ENCODE results near the gene CROT. TPM values are rescaled to one million over a fixed set of nuclear protein-coding genes. Genes with fewer than 3 reads are reported as not detected.
"Not testable (repeated sequence)": the region's sequence is repeated elsewhere in the genome, so short reads cannot be mapped to it uniquely, and the experiment has no call there.

CROT gene
- total RNA-seq, 1 donor from 2014 or later = 53.4 TPM

DNA sequence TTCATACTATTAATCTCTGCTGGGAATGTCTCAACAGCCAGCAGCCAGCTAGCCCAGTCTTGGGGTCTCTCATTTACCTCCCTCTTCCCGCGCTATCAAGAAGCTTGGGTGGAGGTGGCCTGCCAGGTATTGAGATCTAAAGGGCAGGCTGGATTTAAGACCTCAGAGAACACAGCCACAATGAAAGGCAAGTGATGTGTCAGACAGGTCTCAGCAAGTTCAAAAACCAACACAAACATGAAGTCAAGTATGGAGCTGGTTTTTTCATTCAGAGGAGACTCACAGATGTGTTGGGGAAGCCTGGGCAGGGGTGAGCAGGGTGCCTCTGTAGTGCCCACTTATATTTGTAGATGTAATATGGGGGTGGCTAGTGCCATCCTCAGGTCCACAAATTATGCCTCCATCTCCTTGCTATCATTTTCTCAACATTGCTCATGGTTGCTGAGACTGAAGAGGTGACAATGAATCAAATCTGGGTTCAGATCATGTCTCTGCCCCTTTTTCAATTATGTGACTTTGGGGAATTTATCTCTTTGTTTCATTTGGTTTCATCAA, 27.7 kb upstream of the CROT start:
- H3K27me3 ChIP-seq = no peaks in the 10 kb centered on the region
- peaks cover 6% of the 10 kb centered on the region for H3K4me1 ChIP-seq
- H3F3A ChIP-seq (ENCODE audit: low read depth) = no peaks in the 10 kb centered on the region
- H3K4me1 Mint-ChIP-seq = peaks cover 4% of the 10 kb centered on the region
- DNase-seq (ENCODE audit: low spot score) = no peak
- no peak overlapping the region for H3K4me2 ChIP-seq
- H3K4me3 Mint-ChIP-seq = no peak overlapping the region
- no peak overlapping the region for H3K4me3 ChIP-seq
- no peaks in the 10 kb centered on the region for H4K20me1 ChIP-seq (ENCODE audit: low read depth)
- H3K9me3 ChIP-seq (ENCODE audit: low read depth) = no peaks in the 10 kb centered on the region
- no peak for TF ChIP-seq CTCF (IDR thresholded peaks at IDR 0.05)
- no peak overlapping the region for H3K27ac Mint-ChIP-seq
- no peak overlapping the region for H3K27ac ChIP-seq
- no peaks in the 10 kb centered on the region for H3K36me3 ChIP-seq
- H3K79me2 ChIP-seq (ENCODE audit: low read depth) = no peaks in the 10 kb centered on the region
- H3K27me3 Mint-ChIP-seq (ENCODE audit: insufficient read depth, low read depth) = peaks cover 4% of the 10 kb centered on the region
- H2AFZ ChIP-seq (replicated peaks) = no peak overlapping the region
- H3K9me3 Mint-ChIP-seq = peaks cover 21% of the 10 kb centered on the region
- peaks cover 5% of the 10 kb centered on the region for H3K36me3 Mint-ChIP-seq
- no peak overlapping the region for H3K9ac ChIP-seq

DNA sequence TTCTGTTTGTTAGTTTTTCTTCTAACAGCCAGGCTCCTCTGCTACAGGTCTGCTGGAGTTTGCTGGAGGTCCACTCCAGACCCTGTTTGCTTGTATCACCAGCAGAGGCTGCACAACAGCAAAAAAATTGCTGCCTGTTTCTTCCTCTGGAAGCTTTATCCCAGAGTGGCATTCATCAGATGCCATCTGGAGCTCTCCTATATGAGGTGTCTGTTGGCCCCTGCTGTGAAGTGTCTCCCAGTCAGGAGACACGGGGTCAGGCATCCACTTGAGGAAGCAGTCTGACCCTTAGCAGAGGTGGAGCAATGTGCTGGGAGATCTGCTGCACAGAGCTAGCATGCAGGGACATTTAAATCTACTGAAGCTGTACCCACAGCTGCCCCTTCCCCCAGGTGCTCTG, 26.7 kb upstream of the CROT start:
- H3K4me3 Mint-ChIP-seq = no peak overlapping the region
- H3K27ac ChIP-seq = no peak overlapping the region
- H3K4me2 ChIP-seq = no peak overlapping the region
- TF ChIP-seq CTCF (IDR thresholded peaks at IDR 0.05) (no peak), EZH2phosphoT487 (IDR thresholded peaks at IDR 0.05) (no peak), EZH2 (IDR thresholded peaks at IDR 0.05) (no peak)
- H3K9me3 ChIP-seq (ENCODE audit: low read depth) = no peaks in the 10 kb centered on the region
- H3K79me2 ChIP-seq (ENCODE audit: low read depth) = no peaks in the 10 kb centered on the region
- H4K20me1 ChIP-seq (ENCODE audit: low read depth) = no peaks in the 10 kb centered on the region
- DNase-seq (ENCODE audit: low spot score) = no peak
- peaks cover 4% of the 10 kb centered on the region for H3K4me1 Mint-ChIP-seq
- peaks cover 8% of the 10 kb centered on the region for H3K36me3 Mint-ChIP-seq
- no peaks in the 10 kb centered on the region for H3F3A ChIP-seq (ENCODE audit: low read depth)
- H3K27me3 ChIP-seq = no peaks in the 10 kb centered on the region
- no peak overlapping the region for H3K9ac ChIP-seq
- peaks cover 6% of the 10 kb centered on the region for H3K4me1 ChIP-seq
- peaks cover 4% of the 10 kb centered on the region for H3K27me3 Mint-ChIP-seq (ENCODE audit: insufficient read depth, low read depth)
- peaks cover 25% of the 10 kb centered on the region for H3K9me3 Mint-ChIP-seq
- no peak overlapping the region for H2AFZ ChIP-seq (replicated peaks)
- H3K36me3 ChIP-seq = no peaks in the 10 kb centered on the region
- H3K4me3 ChIP-seq = no peak overlapping the region
- H3K27ac Mint-ChIP-seq = no peak overlapping the region

- peaks cover 25% of the 10 kb centered on the region for H3K9me3 Mint-ChIP-seq
- H3K27me3 ChIP-seq; H4K20me1 ChIP-seq (ENCODE audit: low read depth); DNase-seq (ENCODE audit: low spot score); H3K4me1 ChIP-seq; H3K9me3 ChIP-seq (ENCODE audit: low read depth); H3K27ac Mint-ChIP-seq; H3F3A ChIP-seq (ENCODE audit: low read depth); H3K9ac ChIP-seq; H3K27ac ChIP-seq; H3K4me3 ChIP-seq; H3K27me3 Mint-ChIP-seq (ENCODE audit: insufficient read depth, low read depth); H3K36me3 ChIP-seq; H3K79me2 ChIP-seq (ENCODE audit: low read depth); H3K4me2 ChIP-seq; H3K4me1 Mint-ChIP-seq; H3K4me3 Mint-ChIP-seq; H3K36me3 Mint-ChIP-seq; H2AFZ ChIP-seq (replicated peaks): not testable (repeated sequence)
Measured at GRCh38 chr7:87319154-87319581, 26.3 kb upstream of the CROT start.

GRCh38 chr7:87322912-87323311, 22.6 kb upstream of the CROT start:
- H3K27me3 Mint-ChIP-seq (ENCODE audit: insufficient read depth, low read depth) = peaks cover 2% of the 10 kb centered on the region
- peaks cover 13% of the 10 kb centered on the region for H3K36me3 Mint-ChIP-seq
- H3K27ac Mint-ChIP-seq = no peak overlapping the region
- Histone ChIP-seq H3K9ac (no peak overlapping the region), H3K36me3 (peaks cover 18% of the 10 kb centered on the region), H3K4me3 (no peak overlapping the region), H3F3A (ENCODE audit: low read depth) (no peaks in the 10 kb centered on the region), H3K79me2 (ENCODE audit: low read depth) (no peaks in the 10 kb centered on the region), H3K27me3 (no peaks in the 10 kb centered on the region), H3K9me3 (ENCODE audit: low read depth) (peaks cover 11% of the 10 kb centered on the region), H3K4me2 (no peak overlapping the region), H3K4me1 (no peaks in the 10 kb centered on the region), H3K27ac (no peak overlapping the region), H4K20me1 (ENCODE audit: low read depth) (no peaks in the 10 kb centered on the region), H2AFZ (replicated peaks) (no peak overlapping the region)
- TF ChIP-seq EZH2 (IDR thresholded peaks at IDR 0.05) (no peak), CTCF (IDR thresholded peaks at IDR 0.05) (no peak), EZH2phosphoT487 (IDR thresholded peaks at IDR 0.05) (no peak)
- peaks cover 43% of the 10 kb centered on the region for H3K9me3 Mint-ChIP-seq
- no peak for DNase-seq (ENCODE audit: low spot score)
- H3K4me3 Mint-ChIP-seq = no peak overlapping the region
- no peaks in the 10 kb centered on the region for H3K4me1 Mint-ChIP-seq

Data from neural progenitor cell (in vitro differentiated cells).